ENCODE results near the gene GALNTL6.

GRCh38 chr4:172009446-172010230 lies 196.4 kb downstream of the GALNTL6 start:
- TF ChIP-seq, protein P1, sequence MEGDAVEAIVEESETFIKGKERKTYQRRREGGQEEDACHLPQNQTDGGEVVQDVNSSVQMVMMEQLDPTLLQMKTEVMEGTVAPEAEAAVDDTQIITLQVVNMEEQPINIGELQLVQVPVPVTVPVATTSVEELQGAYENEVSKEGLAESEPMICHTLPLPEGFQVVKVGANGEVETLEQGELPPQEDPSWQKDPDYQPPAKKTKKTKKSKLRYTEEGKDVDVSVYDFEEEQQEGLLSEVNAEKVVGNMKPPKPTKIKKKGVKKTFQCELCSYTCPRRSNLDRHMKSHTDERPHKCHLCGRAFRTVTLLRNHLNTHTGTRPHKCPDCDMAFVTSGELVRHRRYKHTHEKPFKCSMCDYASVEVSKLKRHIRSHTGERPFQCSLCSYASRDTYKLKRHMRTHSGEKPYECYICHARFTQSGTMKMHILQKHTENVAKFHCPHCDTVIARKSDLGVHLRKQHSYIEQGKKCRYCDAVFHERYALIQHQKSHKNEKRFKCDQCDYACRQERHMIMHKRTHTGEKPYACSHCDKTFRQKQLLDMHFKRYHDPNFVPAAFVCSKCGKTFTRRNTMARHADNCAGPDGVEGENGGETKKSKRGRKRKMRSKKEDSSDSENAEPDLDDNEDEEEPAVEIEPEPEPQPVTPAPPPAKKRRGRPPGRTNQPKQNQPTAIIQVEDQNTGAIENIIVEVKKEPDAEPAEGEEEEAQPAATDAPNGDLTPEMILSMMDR (optimal IDR thresholded peaks at IDR 0.05 in 1 of 3, IDR thresholded peaks at IDR 0.05 in 1 of 3, conservative IDR thresholded peaks at IDR 0.05 in 1 of 3; ENCODE audit: extremely low read depth in 1 of 3, insufficient read depth in 2 of 3, low read length in 3 of 3) = no peak
- no peak for TF ChIP-seq EZH2 (IDR thresholded peaks at IDR 0.05; ENCODE audit: low read length)

All from keratinocyte (primary cell).